Hepatocyte (in vitro differentiated cells): ENCODE data around the gene NEUROG2. TPM values are rescaled to one million over a fixed set of nuclear protein-coding genes. Genes with fewer than 3 reads are reported as not detected.

Source experiments
- DNase-seq: peaks from one replicate; pipeline ENCODE4 v3.0.0-alpha.2; 2016; ENCODE audit warnings: low spot score
- H2AFZ ChIP-seq: fragments of 200-600 bp; sonication (generic); 2 replicates; pipeline ENCODE4 v1.6.0; 2016; ENCODE audit warnings: antibody characterized with exemption, mild to moderate bottlenecking
- H3K27ac ChIP-seq: fragments of 200-600 bp; sonication (generic); 2 replicates; pipeline ENCODE4 v1.5.1; 2016; ENCODE audit warnings: mild to moderate bottlenecking
- H3K27me3 ChIP-seq: fragments of 200-600 bp; sonication (generic); 2 replicates; pipeline ENCODE4 v1.6.1; 2016
- H3K36me3 ChIP-seq: fragments of 200-600 bp; sonication (generic); replicated peaks from 2 replicates; pipeline ENCODE4 v1.5.1; 2016; ENCODE audit warnings: low read depth; ENCODE audit not compliant: insufficient read depth
- H3K4me1 ChIP-seq: fragments of 200-600 bp; sonication (generic); 2 replicates; pipeline ENCODE4 v1.5.1; 2016; ENCODE audit warnings: mild to moderate bottlenecking, moderate library complexity; ENCODE audit not compliant: insufficient read depth
- H3K4me2 ChIP-seq: fragments of 200-600 bp; sonication (generic); 2 replicates; pipeline ENCODE4 v1.6.0; 2016
- H3K4me3 ChIP-seq: fragments of 200-600 bp; sonication (generic); 2 replicates; pipeline ENCODE4 v1.5.1; 2016; ENCODE audit warnings: mild to moderate bottlenecking
- H3K79me2 ChIP-seq: fragments of 200-600 bp; sonication (generic); 2 replicates; pipeline ENCODE4 v1.6.0; 2017; ENCODE audit warnings: mild to moderate bottlenecking
- H3K9me2 ChIP-seq: fragments of 200-600 bp; sonication (generic); replicated peaks from 2 replicates; pipeline ENCODE4 v1.6.0; 2017; ENCODE audit warnings: mild to moderate bottlenecking; ENCODE audit not compliant: insufficient read depth
- H3K9me3 ChIP-seq: fragments of 200-600 bp; sonication (generic); 2 replicates; pipeline ENCODE4 v1.5.1; 2016; ENCODE audit warnings: low read depth, mild to moderate bottlenecking
- H4K20me1 ChIP-seq: fragments of 200-600 bp; sonication (generic); 2 replicates; pipeline ENCODE4 v1.6.0; 2016; ENCODE audit warnings: mild to moderate bottlenecking; ENCODE audit not compliant: insufficient read depth, poor library complexity, severe bottlenecking
- CTCF ChIP-seq: fragments of 200-600 bp; sonication (generic); IDR thresholded peaks from 2 replicates; pipeline ENCODE4 v1.5.1; 2016; ENCODE audit warnings: antibody characterized with exemption, mild to moderate bottlenecking; ENCODE audit not compliant: poor library complexity
- EZH2 ChIP-seq: fragments of 200-600 bp; sonication (generic); IDR thresholded peaks from 2 replicates; pipeline ENCODE4 v1.6.1; 2016; ENCODE audit warnings: antibody characterized with exemption, mild to moderate bottlenecking, borderline replicate concordance
- EZH2phosphoT487 ChIP-seq: fragments of 200-600 bp; sonication (generic); IDR thresholded peaks from one replicate; pipeline ENCODE4 v1.6.1; 2018; ENCODE audit warnings: antibody characterized with exemption, mild to moderate bottlenecking, low read depth, moderate library complexity; ENCODE audit not compliant: unreplicated experiment, severe bottlenecking
- WGBS: methylation state at CpG from one replicate; pipeline ENCODE4 v1.1.6; 2016; ENCODE audit warnings: low lambda C conversion rate; ENCODE audit errors: missing lambda C conversion rate; 5-methylcytosine and 5-hydroxymethylcytosine counted together
- polyA plus RNA-seq: library from polyadenylated mRNA; unstranded; fragments of >200 nt; fragmentation: Nextera tagmentation; extraction: Ambion mirVana; gene quantifications from 2 replicates; pipeline ENCODE4 v1.2.1, GENCODE V29; 2016
- total RNA-seq: library from RNA; depleted of rRNA; stranded (reverse); fragments of >200 nt; gene quantifications from 2 replicates; pipeline ENCODE4 v1.2.3, GENCODE V29; 2014

The NEUROG2 gene
- total and polyA plus RNA-seq, 2 experiments from 2014 or later, result 0.20 TPM; not detected in 1

DNA sequence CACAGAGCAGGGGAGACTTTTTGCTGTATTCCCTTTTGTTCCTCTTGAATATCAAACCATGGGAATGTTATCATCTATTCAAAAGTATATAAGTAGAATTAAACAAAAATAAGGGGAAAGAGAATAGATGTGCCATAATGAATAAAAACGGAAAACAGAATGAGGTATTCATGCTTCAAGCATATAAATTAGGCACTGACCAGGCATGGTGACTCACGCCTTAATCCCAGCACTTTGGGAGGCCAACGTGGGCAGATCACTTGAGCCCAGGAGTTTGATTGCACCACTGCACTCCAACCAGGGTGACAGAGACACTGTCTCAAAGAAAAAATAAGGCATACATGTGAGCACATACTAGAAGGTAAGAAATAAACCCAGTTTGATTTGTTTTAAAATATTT, 16.3 kb upstream of the NEUROG2 start:
- WGBS, result 52% methylated on average over 3 of the region's 3 CpGs
- no peak overlapping the region for H3K27ac ChIP-seq
- no peaks in the 10 kb centered on the region for H3K4me1 ChIP-seq
- H3K79me2 ChIP-seq, result no peaks in the 10 kb centered on the region
- no peak for TF ChIP-seq EZH2phosphoT487
- no peak for TF ChIP-seq CTCF
- no peak for TF ChIP-seq EZH2
- no peaks in the 10 kb centered on the region for H3K9me2 ChIP-seq
- H4K20me1 ChIP-seq, result no peaks in the 10 kb centered on the region
- H2AFZ ChIP-seq, result no peak overlapping the region
- no peak overlapping the region for H3K4me3 ChIP-seq
- H3K27me3 ChIP-seq, result peaks cover 11% of the 10 kb centered on the region
- DNase-seq, result no peak
- H3K4me2 ChIP-seq, result no peak overlapping the region
- no peaks in the 10 kb centered on the region for H3K36me3 ChIP-seq
- H3K9me3 ChIP-seq, result no peaks in the 10 kb centered on the region

- peaks cover 22% of the 10 kb centered on the region for H3K27me3 ChIP-seq
- H4K20me1 ChIP-seq, result no peaks in the 10 kb centered on the region
- H2AFZ ChIP-seq, result no peak overlapping the region
- no peak for TF ChIP-seq EZH2phosphoT487
- no peak for TF ChIP-seq CTCF
- TF ChIP-seq EZH2, result no peak
- H3K4me1 ChIP-seq, result no peaks in the 10 kb centered on the region
- DNase-seq, result no peak
- no peak overlapping the region for H3K4me2 ChIP-seq
- H3K9me3 ChIP-seq, result no peaks in the 10 kb centered on the region
- H3K27ac ChIP-seq, result no peak overlapping the region
- H3K9me2 ChIP-seq, result no peaks in the 10 kb centered on the region
- no peaks in the 10 kb centered on the region for H3K36me3 ChIP-seq
- no peaks in the 10 kb centered on the region for H3K79me2 ChIP-seq
- no peak overlapping the region for H3K4me3 ChIP-seq
- WGBS, result 33% methylated on average over 1 of the region's 1 CpG
Measured at GRCh38 chr4:112531146-112531545, 15.2 kb upstream of the NEUROG2 start.

DNA sequence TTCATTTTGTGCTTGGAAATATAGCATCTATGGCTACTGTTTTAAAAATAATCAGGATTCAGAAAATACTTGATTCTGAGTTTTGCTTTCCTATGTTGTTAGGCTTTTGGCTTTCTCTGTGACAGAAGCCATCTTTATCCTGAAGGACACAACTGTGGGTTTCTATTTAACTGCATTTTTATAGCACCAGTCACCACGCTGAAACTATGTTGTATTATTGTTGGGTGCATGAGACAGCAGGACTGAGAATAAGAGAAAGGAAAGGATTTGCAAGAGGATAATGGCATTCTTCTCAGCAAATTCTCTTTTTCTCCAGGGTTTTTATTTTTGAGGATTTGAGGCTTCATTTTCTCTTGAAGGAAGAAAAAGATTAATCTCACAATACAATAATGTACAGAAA, 10.1 kb upstream of the NEUROG2 start:
- no peak overlapping the region for H3K4me2 ChIP-seq
- H3K27me3 ChIP-seq, result peaks cover 73% of the 10 kb centered on the region
- H3K4me1 ChIP-seq, result peaks cover 13% of the 10 kb centered on the region
- TF ChIP-seq EZH2phosphoT487, result no peak
- no peak for TF ChIP-seq CTCF
- no peak for TF ChIP-seq EZH2
- no peaks in the 10 kb centered on the region for H3K36me3 ChIP-seq
- DNase-seq, result no peak
- no peak overlapping the region for H3K4me3 ChIP-seq
- no peaks in the 10 kb centered on the region for H3K79me2 ChIP-seq
- H2AFZ ChIP-seq, result no peak overlapping the region
- 57% methylated on average over 1 of the region's 1 CpG for WGBS
- H4K20me1 ChIP-seq, result no peaks in the 10 kb centered on the region
- H3K9me2 ChIP-seq, result no peaks in the 10 kb centered on the region
- no peak overlapping the region for H3K27ac ChIP-seq
- no peaks in the 10 kb centered on the region for H3K9me3 ChIP-seq
